Fibroblast of lung (primary cell): ENCODE measurements around the gene EXOC2. TPM values are rescaled to one million over a fixed set of nuclear protein-coding genes. Genes with fewer than 3 reads are reported as not detected.

Source experiments
- DNase-seq, 2 donors: peaks; one replicate each; pipeline versions ENCODE4 v3.0.0 to v3.0.0-alpha.2; 2010; ENCODE audit warnings: low read depth in 2 of 2
- H2AFZ ChIP-seq: 2 replicates; pipeline ENCODE4 v1.5.1; 2012; ENCODE audit warnings: low read length, control low read depth, inconsistent platforms
- H3K27ac ChIP-seq: 2 replicates; pipeline ENCODE4 v1.5.1; 2011; ENCODE audit warnings: low read length, control low read depth; ENCODE audit not compliant: insufficient read depth
- H3K27me3 ChIP-seq: 2 replicates; pipeline ENCODE4 v1.5.1; 2011; ENCODE audit warnings: mild to moderate bottlenecking, low read length; ENCODE audit not compliant: control insufficient read depth, insufficient read depth
- H3K36me3 ChIP-seq: 2 replicates; pipeline ENCODE4 v1.5.1; 2011; ENCODE audit warnings: low read length; ENCODE audit not compliant: control insufficient read depth, insufficient read depth
- H3K4me1 ChIP-seq: 2 replicates; pipeline ENCODE4 v1.5.1; 2011; ENCODE audit warnings: low read length; ENCODE audit not compliant: control insufficient read depth, insufficient read depth; ENCODE audit errors: extremely low read depth
- H3K4me2 ChIP-seq: 2 replicates; pipeline ENCODE4 v1.5.1; 2011; ENCODE audit warnings: low read length, control low read depth; ENCODE audit not compliant: insufficient read depth; ENCODE audit errors: extremely low read depth
- H3K4me3 ChIP-seq, 4 experiments: fragments of 200-600 bp in 1 of 4; sonication (generic) in 1 of 4; replicated peaks in 1 of 4; 2 replicates each; pipeline ENCODE4 v1.5.1; 2011 to 2016; ENCODE audit warnings: low read length in 4 of 4, low read depth in 3 of 4, mild to moderate bottlenecking in 3 of 4, control low read depth in 2 of 4, inconsistent platforms in 1 of 4, mixed read lengths in 1 of 4; ENCODE audit not compliant: insufficient read depth in 1 of 4; ENCODE audit errors: control extremely low read depth in 1 of 4
- H3K79me2 ChIP-seq: 2 replicates; pipeline ENCODE4 v1.5.1; 2012; ENCODE audit warnings: mild to moderate bottlenecking, low read length, inconsistent platforms; ENCODE audit not compliant: control insufficient read depth, insufficient read depth
- H3K9ac ChIP-seq: 2 replicates; pipeline ENCODE4 v1.5.1; 2011; ENCODE audit warnings: mild to moderate bottlenecking, low read length, control low read depth; ENCODE audit not compliant: insufficient read depth
- H3K9me3 ChIP-seq: 2 replicates; pipeline ENCODE4 v1.5.1; 2012; ENCODE audit warnings: low read depth, low read length; ENCODE audit not compliant: control insufficient read depth, insufficient read depth
- H4K20me1 ChIP-seq: 2 replicates; pipeline ENCODE4 v1.5.1; 2011; ENCODE audit warnings: low read length; ENCODE audit not compliant: control insufficient read depth, insufficient read depth; ENCODE audit errors: extremely low read depth
- EZH2 ChIP-seq: IDR thresholded peaks from 2 replicates; pipeline ENCODE4 v1.5.1; 2012; ENCODE audit warnings: low read length, control low read depth, mild to moderate bottlenecking; ENCODE audit errors: missing control alignments
- polyA plus RNA-seq, 2 donors: library from polyadenylated mRNA; depleted of rRNA in 1 of 2; stranded (reverse) in 1 of 2; unstranded in 1 of 2; fragments of >200 nt; gene quantifications; 2 replicates each; pipeline ENCODE4 v1.2.1, GENCODE V29; 2011 to 2012; ENCODE audit warnings: missing spikeins in 1 of 2
- total RNA-seq: library from RNA; depleted of rRNA; stranded (reverse); fragments of >200 nt; gene quantifications from 2 replicates; pipeline ENCODE4 v1.2.1, GENCODE V29; 2014
- TF ChIP-seq, protein P1 (sequence below), 2 donors: IDR thresholded peaks in 1 of 2; conservative IDR thresholded peaks in 1 of 2; 1 replicate in 1 of 2; 2 replicates in 1 of 2; pipeline ENCODE4 v1.5.1; 2011 to 2012; ENCODE audit warnings: low read length in 2 of 2, control low read depth in 1 of 2, inconsistent platforms in 1 of 2, low read depth in 1 of 2, mild to moderate bottlenecking in 1 of 2

Gene EXOC2
- total and polyA plus RNA-seq, 2 donors (not counting 1 experiment from before 2014, with no cell fraction given): 19.7 to 42.3 TPM

DNA sequence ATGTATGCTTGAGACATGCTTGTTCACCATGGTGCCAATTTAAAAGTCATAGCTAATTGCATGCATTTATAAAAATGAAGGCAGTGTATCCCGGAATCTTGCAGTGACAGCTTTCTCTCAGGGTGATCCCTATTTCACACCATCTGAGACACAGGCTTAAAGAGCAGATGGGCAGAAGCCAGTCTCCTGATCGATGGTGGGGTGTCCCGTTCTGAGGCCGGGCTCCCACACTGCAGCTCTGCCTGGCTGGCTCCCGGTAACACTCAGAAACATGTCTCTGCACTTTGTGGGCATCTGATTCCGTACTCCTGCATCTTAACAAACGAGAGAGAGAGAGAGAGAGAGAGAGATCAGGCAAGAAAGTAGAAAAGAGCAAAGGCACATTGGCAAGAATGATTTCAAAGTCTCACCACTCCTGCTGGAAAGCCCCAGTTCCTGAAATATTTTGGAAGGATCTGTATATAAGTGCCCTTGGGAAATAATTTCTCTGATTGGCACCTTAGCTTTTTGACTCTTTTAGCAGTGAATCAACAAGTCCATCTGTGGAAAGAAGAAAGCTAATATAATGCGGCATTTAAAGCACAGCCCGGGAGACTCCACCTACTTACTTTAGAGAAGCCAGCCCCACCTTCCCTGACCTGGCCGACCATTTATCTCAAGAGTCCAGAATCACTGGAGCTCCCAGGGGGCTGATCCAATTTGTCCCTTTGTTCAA is 36.8 kb upstream of the EXOC2 start:
- no peak for DNase-seq
- TF ChIP-seq EZH2: no peak
- TF ChIP-seq, protein P1, sequence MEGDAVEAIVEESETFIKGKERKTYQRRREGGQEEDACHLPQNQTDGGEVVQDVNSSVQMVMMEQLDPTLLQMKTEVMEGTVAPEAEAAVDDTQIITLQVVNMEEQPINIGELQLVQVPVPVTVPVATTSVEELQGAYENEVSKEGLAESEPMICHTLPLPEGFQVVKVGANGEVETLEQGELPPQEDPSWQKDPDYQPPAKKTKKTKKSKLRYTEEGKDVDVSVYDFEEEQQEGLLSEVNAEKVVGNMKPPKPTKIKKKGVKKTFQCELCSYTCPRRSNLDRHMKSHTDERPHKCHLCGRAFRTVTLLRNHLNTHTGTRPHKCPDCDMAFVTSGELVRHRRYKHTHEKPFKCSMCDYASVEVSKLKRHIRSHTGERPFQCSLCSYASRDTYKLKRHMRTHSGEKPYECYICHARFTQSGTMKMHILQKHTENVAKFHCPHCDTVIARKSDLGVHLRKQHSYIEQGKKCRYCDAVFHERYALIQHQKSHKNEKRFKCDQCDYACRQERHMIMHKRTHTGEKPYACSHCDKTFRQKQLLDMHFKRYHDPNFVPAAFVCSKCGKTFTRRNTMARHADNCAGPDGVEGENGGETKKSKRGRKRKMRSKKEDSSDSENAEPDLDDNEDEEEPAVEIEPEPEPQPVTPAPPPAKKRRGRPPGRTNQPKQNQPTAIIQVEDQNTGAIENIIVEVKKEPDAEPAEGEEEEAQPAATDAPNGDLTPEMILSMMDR (conservative IDR thresholded peaks at IDR 0.05 in 1 of 2, IDR thresholded peaks at IDR 0.05 in 1 of 2; ENCODE audit: low read depth in 1 of 2, low read length in 2 of 2): no peak
- H3K79me2 ChIP-seq: no peaks in the 10 kb centered on the region

DNA sequence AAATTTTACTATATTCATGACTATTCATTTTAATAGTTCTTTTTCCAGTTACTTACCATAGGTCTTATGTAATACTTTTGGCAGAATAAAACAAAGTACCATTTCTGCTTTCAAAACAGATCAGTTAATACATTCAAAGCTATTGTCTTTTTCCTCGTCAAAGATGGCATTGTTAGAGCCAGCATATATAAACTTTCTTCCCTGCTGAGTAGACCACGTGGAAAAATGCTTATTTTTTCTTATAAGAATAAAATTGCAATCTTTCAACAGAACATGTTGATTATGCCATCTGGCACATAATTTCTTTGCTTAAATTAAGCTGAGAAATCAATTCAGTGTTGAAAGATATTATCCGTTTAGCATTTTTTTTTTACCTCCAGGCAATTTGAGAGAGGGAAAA is 34.9 kb upstream of the EXOC2 start:
- H3K36me3 ChIP-seq: no peaks in the 10 kb centered on the region
- no peak overlapping the region for H3K4me2 ChIP-seq
- DNase-seq: no peak
- H3K27me3 ChIP-seq: no peaks in the 10 kb centered on the region
- H3K79me2 ChIP-seq: no peaks in the 10 kb centered on the region
- no peak overlapping the region for H2AFZ ChIP-seq
- H3K27ac ChIP-seq: no peak overlapping the region
- H3K9me3 ChIP-seq: no peaks in the 10 kb centered on the region
- TF ChIP-seq EZH2: no peak
- TF ChIP-seq, protein P1 (conservative IDR thresholded peaks at IDR 0.05 in 1 of 2, IDR thresholded peaks at IDR 0.05 in 1 of 2; ENCODE audit: low read depth in 1 of 2, low read length in 2 of 2): no peak
- H3K4me1 ChIP-seq: peaks cover 4% of the 10 kb centered on the region
- H4K20me1 ChIP-seq: no peaks in the 10 kb centered on the region
- no peak overlapping the region for H3K4me3 ChIP-seq
- H3K9ac ChIP-seq: no peak overlapping the region

More for the DNA sequence above, 36.8 kb upstream of the EXOC2 start:
- H2AFZ ChIP-seq: no peak overlapping the region
- H4K20me1 ChIP-seq: no peaks in the 10 kb centered on the region
- H3K4me3 ChIP-seq: no peak overlapping the region
- no peaks in the 10 kb centered on the region for H3K27me3 ChIP-seq
- H3K9me3 ChIP-seq: no peaks in the 10 kb centered on the region
- no peaks in the 10 kb centered on the region for H3K4me1 ChIP-seq
- no peak overlapping the region for H3K27ac ChIP-seq
- H3K4me2 ChIP-seq: no peak overlapping the region
- H3K36me3 ChIP-seq: no peaks in the 10 kb centered on the region
- H3K9ac ChIP-seq: no peak overlapping the region

DNA sequence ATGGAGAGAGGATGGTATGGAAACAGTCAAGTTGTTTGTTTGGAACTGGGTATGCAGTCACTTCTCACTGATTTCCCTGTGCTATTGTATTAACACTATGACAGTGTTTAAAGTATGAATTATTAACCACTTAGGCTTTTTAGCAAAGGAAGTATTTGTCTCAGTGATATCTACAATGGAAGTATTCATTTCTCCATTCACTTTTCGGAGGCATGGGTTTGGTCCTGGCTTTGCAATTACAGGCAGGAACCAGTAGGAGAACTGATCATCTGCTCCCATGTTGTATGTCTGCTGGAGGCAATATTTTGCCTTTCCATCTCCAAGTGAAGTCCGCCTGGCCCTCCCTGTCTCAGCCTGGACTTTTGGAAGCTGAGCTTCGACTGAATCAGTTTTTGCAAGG is 30.6 kb upstream of the EXOC2 start:
- no peak for DNase-seq
- H3K27me3 ChIP-seq: no peaks in the 10 kb centered on the region
- H4K20me1 ChIP-seq: no peaks in the 10 kb centered on the region
- H3K79me2 ChIP-seq: no peaks in the 10 kb centered on the region
- H2AFZ ChIP-seq: no peak overlapping the region
- no peaks in the 10 kb centered on the region for H3K9me3 ChIP-seq
- H3K4me3 ChIP-seq: no peak overlapping the region
- no peak overlapping the region for H3K9ac ChIP-seq
- H3K27ac ChIP-seq: no peak overlapping the region
- no peak overlapping the region for H3K4me2 ChIP-seq
- H3K36me3 ChIP-seq: no peaks in the 10 kb centered on the region
- TF ChIP-seq, protein P1 (conservative IDR thresholded peaks at IDR 0.05 in 1 of 2, IDR thresholded peaks at IDR 0.05 in 1 of 2; ENCODE audit: low read depth in 1 of 2, low read length in 2 of 2): peak in 1 of 2 donors; percentile 30
- no peak for TF ChIP-seq EZH2
- peaks cover 5% of the 10 kb centered on the region for H3K4me1 ChIP-seq
